Kidney epithelial cell (primary cell): ENCODE data around the gene DENND2D. TPM values are rescaled to one million over a fixed set of nuclear protein-coding genes. Genes with fewer than 3 reads are reported as not detected.
"Not testable (repeated sequence)": the region's sequence is repeated elsewhere in the genome, so short reads cannot be mapped to it uniquely, and the experiment has no call there.

Experiments used
- DNase-seq: peaks from one replicate; pipeline ENCODE4 v3.0.0-alpha.2; 2010; ENCODE audit warnings: low read depth
- H3K27me3 ChIP-seq: 2 replicates; pipeline ENCODE4 v1.6.0; 2011; ENCODE audit warnings: low read length; ENCODE audit not compliant: control insufficient read depth, insufficient read depth
- H3K36me3 ChIP-seq: 2 replicates; pipeline ENCODE4 v1.5.1; 2011; ENCODE audit warnings: low read length; ENCODE audit not compliant: control insufficient read depth, insufficient read depth
- H3K4me3 ChIP-seq: 2 replicates; pipeline ENCODE4 v1.5.1; 2011; ENCODE audit warnings: low read depth, mild to moderate bottlenecking, control low read depth, low read length
- CTCF ChIP-seq: IDR thresholded peaks from 2 replicates; pipeline ENCODE4 v1.5.1; 2011; ENCODE audit warnings: mild to moderate bottlenecking, moderate library complexity, low read length, control low read depth, inconsistent platforms; ENCODE audit not compliant: insufficient read depth, poor library complexity, severe bottlenecking
- total RNA-seq: library from RNA; depleted of rRNA; stranded (reverse); fragments of >200 nt; gene quantifications from 2 replicates; pipeline ENCODE4 v1.2.3, GENCODE V29; 2015

DENND2D gene
- total RNA-seq, 1 donor from 2014 or later = 13.2 TPM

GRCh38 chr1:111219557-111220286, 19.3 kb upstream of the DENND2D start:
- H3K27me3 ChIP-seq = no peaks in the 10 kb centered on the region
- no peak overlapping the region for H3K4me3 ChIP-seq
- no peaks in the 10 kb centered on the region for H3K36me3 ChIP-seq
- no peak for DNase-seq
- no peak for TF ChIP-seq CTCF

GRCh38 chr1:111218701-111219556, 18.5 kb upstream of the DENND2D start:
- no peak for TF ChIP-seq CTCF
- H3K4me3 ChIP-seq = no peak overlapping the region
- no peak for DNase-seq
- H3K36me3 ChIP-seq = no peaks in the 10 kb centered on the region
- H3K27me3 ChIP-seq = no peaks in the 10 kb centered on the region

GRCh38 chr1:111217183-111217910, 16.9 kb upstream of the DENND2D start:
- Histone ChIP-seq H3K36me3 (no peaks in the 10 kb centered on the region), H3K4me3 (no peak overlapping the region), H3K27me3 (no peaks in the 10 kb centered on the region)
- no peak for TF ChIP-seq CTCF
- no peak for DNase-seq

- Histone ChIP-seq H3K36me3 (no peaks in the 10 kb centered on the region), H3K27me3 (no peaks in the 10 kb centered on the region), H3K4me3 (no peak overlapping the region)
- no peak for DNase-seq
- no peak for TF ChIP-seq CTCF
Measured at GRCh38 chr1:111216751-111217150, 16.3 kb upstream of the DENND2D start.

- DNase-seq = not testable (repeated sequence)
Measured at GRCh38 chr1:111215285-111215684, 14.8 kb upstream of the DENND2D start.

GRCh38 chr1:111214884-111215283, 14.4 kb upstream of the DENND2D start:
- no peaks in the 10 kb centered on the region for H3K27me3 ChIP-seq
- no peaks in the 10 kb centered on the region for H3K36me3 ChIP-seq
- no peak for TF ChIP-seq CTCF
- no peak for DNase-seq
- no peak overlapping the region for H3K4me3 ChIP-seq

More at GRCh38 chr1:111215285-111215684, 14.8 kb upstream of the DENND2D start:
- not testable (repeated sequence) for H3K27me3 ChIP-seq, H3K36me3 ChIP-seq, H3K4me3 ChIP-seq
